Endometrial microvascular endothelial cells (primary cell): ENCODE data around the gene PPL. TPM values are rescaled to one million over a fixed set of nuclear protein-coding genes. Genes with fewer than 3 reads are reported as not detected.

Experiments used
- in situ Hi-C: cut with HindIII; loops from 2 replicates; pipeline ENCODE4 v1.10.0; 2017; ENCODE audit warnings: low sequenced_read_pairs, low pct_unique_long_range_greater_than_20kb; ENCODE audit errors: inconsistent ontology term
- total RNA-seq: library from RNA; depleted of rRNA; stranded (reverse); fragments of >200 nt; gene quantifications from one replicate; pipeline ENCODE4 v1.2.3, GENCODE V29; 2015; ENCODE audit errors: inconsistent ontology term

The PPL gene
- total RNA-seq, 1 donor from 2014 or later, result not detected

DNA sequence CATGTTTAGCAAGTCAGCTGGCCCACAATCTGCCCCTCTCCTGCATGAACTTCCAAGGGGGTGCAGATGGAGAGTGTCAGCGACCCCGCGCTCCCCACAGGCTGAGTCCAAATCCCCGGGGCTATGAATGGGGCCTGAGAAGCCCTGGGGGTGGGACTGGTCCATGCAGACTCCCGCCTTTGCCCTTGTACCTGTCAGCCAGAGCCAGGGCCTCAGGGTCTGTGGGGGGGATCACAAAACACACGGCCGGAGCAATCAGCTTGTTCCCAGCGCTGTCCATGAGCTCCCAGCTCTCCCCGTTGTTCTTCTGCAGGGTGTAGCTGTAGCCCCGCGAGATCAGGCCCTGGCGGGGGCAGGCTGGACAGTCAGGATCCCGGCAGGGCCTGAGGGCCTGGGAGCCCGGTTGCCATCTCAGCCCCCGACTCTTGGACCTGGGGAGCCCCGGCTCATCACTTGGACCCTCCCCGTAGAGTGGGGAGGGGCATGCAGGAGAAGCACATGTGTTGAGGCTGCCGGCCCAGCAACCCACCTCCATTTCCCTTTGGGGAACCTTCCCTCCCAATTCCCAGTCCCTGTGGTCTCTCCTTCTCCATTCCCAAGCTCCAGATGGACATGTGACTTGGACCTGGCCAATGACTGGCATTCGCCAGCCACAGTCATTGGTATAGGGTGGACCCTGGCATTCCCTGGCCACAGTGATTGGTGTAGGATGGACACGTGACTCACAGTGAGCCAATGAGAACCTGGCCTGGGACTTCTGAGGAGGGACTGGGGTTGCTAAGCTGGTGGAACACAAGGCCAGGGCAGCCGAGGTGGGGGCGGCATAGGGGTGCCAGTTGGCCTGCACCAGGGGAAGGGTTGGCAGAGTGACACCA is 42.4 kb downstream of the PPL start:
- in situ Hi-C loops, result no loop called here

DNA sequence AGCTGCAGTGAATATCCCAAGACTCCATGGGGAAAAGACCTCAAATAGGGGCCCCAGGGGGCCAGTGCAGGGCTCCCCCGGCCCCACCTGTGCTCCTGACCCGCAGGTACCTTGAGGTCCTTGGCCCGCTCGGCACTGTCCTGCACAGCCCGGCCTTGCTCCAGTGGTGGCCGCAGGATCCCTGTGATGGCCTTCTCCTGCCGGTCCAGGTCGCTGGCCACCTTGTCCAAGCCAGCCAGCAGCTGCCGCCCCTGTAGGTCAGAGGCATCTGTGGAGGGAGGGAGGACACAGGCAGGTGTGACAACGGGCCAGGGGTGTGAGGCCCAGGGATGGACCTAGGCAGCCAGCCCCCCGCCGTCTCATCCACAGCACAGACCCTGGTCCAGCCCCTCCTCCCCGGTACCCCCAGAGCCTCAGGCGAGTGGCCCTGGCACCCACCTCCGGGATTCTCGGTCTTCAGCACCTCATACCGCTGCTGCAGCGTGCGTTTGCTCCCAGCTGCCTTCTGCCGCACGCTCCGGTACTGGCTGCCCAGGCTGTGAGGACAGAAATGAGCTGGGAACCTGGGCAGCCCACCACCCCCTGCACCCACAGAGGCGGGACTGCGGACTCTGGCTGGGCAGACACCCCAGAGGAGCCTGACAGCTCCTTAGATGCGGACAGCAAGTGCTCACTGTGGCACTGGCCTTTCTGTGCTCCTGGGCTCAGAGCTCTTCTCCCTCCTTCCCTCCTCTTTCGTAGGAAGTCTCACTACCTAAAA is 43.7 kb downstream of the PPL start:
- in situ Hi-C loops, result no loop called here

- in situ Hi-C loops, result no loop called here
Observed at GRCh38 chr16:4892361-4893102, 44.4 kb downstream of the PPL start.

- in situ Hi-C loops, result no loop called here
Observed at GRCh38 chr16:4891886-4892216, 45.1 kb downstream of the PPL start.

GRCh38 chr16:4891097-4891885 is 45.7 kb downstream of the PPL start:
- in situ Hi-C loops, result no loop called here

GRCh38 chr16:4890686-4891085 is 46.3 kb downstream of the PPL start:
- in situ Hi-C loops, result no loop called here

DNA sequence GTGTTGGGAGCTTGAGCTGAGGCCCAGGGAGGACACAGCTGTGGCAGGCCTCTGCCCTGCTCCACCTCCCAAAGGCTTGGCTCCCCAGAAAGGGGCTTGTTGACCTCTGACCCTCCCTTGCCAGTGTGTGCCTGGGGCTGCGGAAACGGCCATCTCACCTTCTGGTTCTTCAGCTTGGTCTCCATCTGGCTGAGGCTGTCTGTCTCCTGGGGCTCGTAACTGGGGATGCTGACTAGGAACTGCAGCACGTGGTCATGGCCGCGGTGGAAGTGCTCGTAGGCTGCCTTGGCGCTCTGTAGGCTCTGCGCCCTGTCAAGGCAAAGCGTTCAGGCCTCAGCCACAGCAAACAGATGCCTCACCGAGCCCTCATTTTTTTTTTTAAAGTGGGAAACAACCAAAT is 46.9 kb downstream of the PPL start:
- in situ Hi-C loops, result no loop called here

GRCh38 chr16:4888428-4889135 is 48.4 kb downstream of the PPL start:
- in situ Hi-C loops, result no loop called here

- in situ Hi-C loops, result no loop called here
Observed at GRCh38 chr16:4886151-4886550, 50.8 kb downstream of the PPL start.

GRCh38 chr16:4884972-4885874 is 51.7 kb downstream of the PPL start:
- in situ Hi-C loops, result no loop called here

DNA sequence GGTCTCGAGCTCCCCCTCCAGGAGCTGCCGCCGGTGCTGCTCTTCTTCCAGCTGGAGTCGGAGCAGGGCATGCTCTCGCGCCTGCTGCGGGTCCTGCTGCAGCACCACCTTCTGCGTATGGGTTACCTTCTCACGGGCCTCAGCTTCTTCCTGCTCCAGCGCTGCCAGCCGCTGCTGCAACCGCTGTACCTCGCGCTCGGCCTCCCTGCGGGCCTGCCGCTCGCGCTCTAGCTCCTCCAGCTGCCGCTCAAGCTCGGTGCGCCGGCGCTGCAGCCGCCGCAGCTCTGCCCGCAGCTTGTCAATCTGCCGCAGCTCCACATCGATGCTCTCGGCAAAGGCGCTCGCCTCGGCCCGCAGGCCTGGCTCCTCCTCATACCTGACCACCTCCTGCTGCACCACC is 52.7 kb downstream of the PPL start:
- in situ Hi-C loops, result no loop called here

GRCh38 chr16:4883501-4883900 is 53.4 kb downstream of the PPL start:
- in situ Hi-C loops, result no loop called here

DNA sequence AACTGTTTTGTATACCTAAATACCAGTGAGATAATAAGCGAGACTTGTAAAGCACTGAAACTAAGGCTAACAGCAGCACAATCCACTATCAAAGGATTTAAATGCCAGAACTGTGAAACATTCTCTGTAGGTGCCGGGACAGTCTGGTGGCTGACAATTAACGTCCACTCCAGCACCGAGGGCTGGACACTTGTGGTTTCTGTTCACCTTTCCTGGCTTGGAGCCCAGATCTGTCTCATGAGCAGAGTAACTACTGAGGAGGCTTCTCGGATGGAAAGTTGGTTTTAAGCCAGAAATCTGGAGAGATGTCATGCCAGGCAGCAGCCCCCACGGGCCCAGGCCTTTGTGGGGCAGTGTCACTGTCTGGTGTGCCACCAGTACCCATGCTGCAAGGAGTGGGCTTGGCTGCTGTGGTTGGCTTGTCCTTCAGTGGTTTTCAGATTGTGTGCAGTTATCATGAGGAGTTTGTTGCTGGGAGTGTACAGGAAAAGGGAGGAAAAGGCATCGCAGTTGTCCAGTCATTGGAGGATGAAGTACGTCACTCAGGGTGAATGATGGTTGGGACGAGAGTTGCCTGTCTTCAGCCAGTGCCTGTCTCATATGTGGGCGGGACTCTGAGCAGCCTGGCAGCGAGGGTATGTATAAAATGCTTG is 54.2 kb downstream of the PPL start:
- in situ Hi-C loops, result no loop called here

DNA sequence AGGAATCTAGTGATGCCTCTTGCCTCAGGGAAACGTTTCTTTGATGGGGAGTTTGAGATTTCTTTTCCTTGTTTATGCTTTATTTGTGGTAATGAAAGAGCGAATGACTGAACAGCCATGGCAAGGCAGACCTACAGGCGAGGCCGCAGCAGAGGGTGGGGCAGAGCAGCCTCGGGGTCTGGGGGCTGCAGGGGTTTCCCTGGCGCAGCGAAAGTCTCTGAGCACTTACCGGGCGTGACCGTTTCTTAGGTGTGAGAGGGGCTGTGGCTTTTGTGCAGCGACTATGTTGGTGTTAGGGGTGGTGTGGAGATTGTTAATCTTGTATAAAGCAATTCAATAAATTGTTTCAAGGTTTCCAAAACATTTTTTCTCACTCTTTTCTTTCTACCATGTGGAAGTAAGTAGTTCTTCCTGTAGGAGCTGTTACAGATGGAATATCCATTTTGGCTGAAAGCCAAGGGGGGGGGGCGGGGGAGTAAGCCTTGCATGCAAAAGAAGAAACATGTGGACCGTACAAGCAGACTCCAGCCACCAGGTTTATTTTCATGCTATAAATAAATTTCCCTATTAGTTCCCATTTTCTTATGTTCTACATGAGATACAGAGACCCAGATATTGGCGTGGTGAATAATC is 54.8 kb downstream of the PPL start:
- in situ Hi-C loops, result no loop called here

DNA sequence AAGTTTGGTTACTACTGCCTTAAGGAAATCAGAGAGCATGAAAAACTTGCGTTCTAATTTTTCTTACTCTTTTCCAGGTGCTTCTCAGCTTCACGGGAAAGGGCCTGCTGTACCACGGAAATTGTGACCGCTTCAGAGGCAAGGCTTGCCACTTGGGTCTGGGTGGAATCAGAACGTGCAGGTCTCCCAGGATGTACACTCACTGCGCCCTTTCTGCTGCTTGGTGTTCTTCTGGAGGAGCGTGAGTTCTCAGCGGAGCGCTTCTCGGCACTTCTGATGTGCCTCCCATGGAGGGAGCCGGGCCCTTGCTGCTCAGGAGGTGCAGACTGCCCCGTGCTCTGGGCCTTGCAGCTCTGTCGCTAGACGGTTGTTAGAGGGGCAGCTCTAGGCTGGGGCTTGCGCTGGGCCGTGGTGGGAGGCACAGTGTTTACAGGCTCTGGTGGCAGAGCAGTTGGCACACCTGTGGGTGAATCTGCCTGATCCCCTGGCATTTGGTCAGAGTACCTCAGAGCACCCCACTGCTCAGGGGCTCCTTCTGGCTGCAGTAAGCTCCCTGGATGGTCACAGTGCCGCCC is 56.9 kb downstream of the PPL start:
- in situ Hi-C loops, result no loop called here

- in situ Hi-C loops, result no loop called here
Observed at GRCh38 chr16:4879049-4879448, 57.9 kb downstream of the PPL start.
